ENCODE data around the gene UNC79.

GRCh38 chr14:93527203-93527607 is 96.5 kb downstream of the UNC79 start:
- no peak for TF ChIP-seq CTCF (IDR thresholded peaks at IDR 0.05)
- no peak for TF ChIP-seq POLR2AphosphoS5 (IDR thresholded peaks at IDR 0.05)
- TF ChIP-seq EP300 (IDR thresholded peaks at IDR 0.05), result no peak
- TF ChIP-seq POLR2A (IDR thresholded peaks at IDR 0.05), result no peak
